ENCODE data around the gene RECQL5.
"Not testable (repeated sequence)": the region's sequence is repeated elsewhere in the genome, so short reads cannot be mapped to it uniquely, and the experiment has no call there.

The RECQL5 gene

DNA sequence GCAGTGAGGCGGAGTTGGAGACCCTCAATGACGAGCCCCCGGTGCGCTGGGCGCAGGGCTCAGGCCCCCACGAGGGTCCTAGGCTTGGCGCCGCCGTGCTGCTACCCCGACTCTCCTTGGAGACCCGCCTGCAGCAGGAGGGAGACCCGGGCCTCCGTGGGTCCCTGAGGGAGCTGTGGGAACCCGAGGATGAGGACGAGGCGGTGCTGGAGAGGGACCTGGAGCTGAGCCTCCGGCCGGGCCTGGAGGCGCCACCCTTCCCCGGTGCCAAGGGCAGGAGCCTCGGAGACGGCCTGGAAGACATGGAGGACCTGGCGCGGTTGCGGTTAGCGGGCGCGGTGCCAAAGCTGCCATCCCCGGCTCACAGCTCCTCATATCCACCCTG is 77.0 kb downstream of the RECQL5 start:
- DNase-seq = no peak

GRCh38 chr17:75589012-75589918 is 77.7 kb downstream of the RECQL5 start:
- DNase-seq = peak; percentile 79 to 93

DNA sequence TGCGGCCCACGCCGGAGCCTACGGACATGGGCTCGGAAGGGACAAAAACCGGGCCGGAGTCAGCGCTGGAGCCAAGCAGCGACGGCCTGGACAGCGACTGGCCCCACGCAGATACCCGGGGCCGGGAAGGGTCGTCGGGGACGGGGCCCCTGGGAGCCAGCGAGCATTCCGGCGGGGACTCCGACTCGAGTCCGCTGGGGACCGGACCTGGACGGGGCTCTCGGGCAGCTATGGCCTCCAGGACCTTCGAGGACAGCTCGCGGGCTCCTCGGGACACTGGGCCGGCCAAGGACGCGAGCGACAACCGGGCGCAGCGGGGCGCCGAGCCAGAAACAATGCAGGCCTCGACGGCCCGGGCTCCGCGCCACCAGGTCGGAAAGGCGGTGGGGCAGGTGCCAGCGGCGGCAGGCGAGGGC is 78.3 kb downstream of the RECQL5 start:
- DNase-seq = no peak

DNA sequence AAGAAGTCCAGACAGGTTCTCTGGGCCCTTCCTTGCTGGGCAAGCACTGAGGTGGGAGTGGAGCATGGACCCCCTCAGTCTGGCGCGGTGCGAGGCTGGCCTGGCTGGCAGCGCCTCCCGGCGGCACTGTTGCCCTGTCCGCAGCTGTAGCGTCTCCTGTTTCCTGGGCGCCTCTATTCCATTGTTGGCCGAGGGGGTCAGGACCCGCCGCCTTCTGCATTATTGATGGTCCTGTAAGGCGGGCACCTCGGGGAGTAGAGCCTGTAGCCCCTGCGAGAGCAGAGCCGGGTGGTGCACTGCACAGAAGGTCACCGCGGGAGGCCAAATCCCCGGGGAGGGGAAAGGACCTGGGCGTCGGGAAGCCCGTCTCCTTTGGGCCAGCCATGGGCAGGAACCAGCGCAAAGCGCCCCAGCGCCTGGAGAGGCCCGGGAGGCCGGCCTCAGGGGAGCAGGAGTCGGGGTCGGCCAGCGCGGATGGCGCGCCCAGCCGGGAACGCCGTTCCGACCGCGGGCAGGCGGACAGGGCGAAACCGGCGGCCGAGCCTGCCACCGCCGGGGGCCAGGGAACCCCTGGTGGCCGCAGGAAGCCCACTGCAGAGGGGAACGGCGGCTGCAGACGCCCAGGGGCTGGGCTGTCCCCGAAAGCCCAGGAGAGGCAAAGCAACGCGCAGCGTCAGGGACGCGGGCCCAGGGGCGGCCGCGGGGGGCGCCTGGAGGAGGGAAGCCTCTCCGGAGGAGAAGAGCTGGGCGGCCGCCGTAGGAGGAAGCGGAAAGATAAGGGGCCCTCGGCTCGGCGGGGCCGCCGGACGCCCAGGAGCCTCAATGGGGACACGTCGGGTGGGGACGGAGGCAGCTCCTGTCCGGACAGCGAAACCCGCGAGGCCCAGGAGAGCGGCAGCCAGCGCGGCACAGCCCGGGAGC is 79.0 kb downstream of the RECQL5 start, which contains the start of gene MYO15B:
TSS of gene MYO15B (plus strand) at position 126 of the 921 bp plus-strand sequence. CDS start at position 384, 258 bp downstream.
- peak; percentile 7 to 65 for DNase-seq

GRCh38 chr17:75584849-75585175 is 82.1 kb downstream of the RECQL5 start:
- no peak for DNase-seq

GRCh38 chr17:75583197-75583596 is 83.8 kb downstream of the RECQL5 start:
- not testable (repeated sequence) for DNase-seq

- not testable (repeated sequence) for DNase-seq
Measured at GRCh38 chr17:75581121-75581725, 85.7 kb downstream of the RECQL5 start.
